HT1080 (cell line): ENCODE results near the gene ID1. TPM values are rescaled to one million over a fixed set of nuclear protein-coding genes. Genes with fewer than 3 reads are reported as not detected.
"Not testable (repeated sequence)": the region's sequence is repeated elsewhere in the genome, so short reads cannot be mapped to it uniquely, and the experiment has no call there.

ENCODE experiments used
- DNase-seq: peaks from one replicate; pipeline ENCODE4 v3.0.0-alpha.2; 2015; ENCODE audit warnings: low read depth
- total RNA-seq: library from RNA; depleted of rRNA; stranded (reverse); fragments of >200 nt; shearing (Covaris generic); gene quantifications from 2 replicates; pipeline ENCODE4 v1.2.3, GENCODE V29; 2014

Gene ID1
- total RNA-seq, 1 experiment from 2014 or later: 421 TPM

GRCh38 chr20:31572701-31573554, 32.2 kb upstream of the ID1 start:
- DNase-seq: peak; percentile 99

GRCh38 chr20:31573555-31574321, 31.4 kb upstream of the ID1 start:
- no peak for DNase-seq

- DNase-seq: not testable (repeated sequence)
Measured at GRCh38 chr20:31574986-31575385, 30.1 kb upstream of the ID1 start.

- no peak for DNase-seq
Measured at GRCh38 chr20:31576751-31577150, 28.3 kb upstream of the ID1 start.

GRCh38 chr20:31577194-31577593, 27.9 kb upstream of the ID1 start:
- no peak for DNase-seq

GRCh38 chr20:31578448-31579138, 26.5 kb upstream of the ID1 start:
- DNase-seq: no peak

GRCh38 chr20:31579245-31579644, 25.8 kb upstream of the ID1 start:
- DNase-seq: no peak

- DNase-seq: not testable (repeated sequence)
Measured at GRCh38 chr20:31579941-31580651, 25.0 kb upstream of the ID1 start.

GRCh38 chr20:31580706-31581105, 24.4 kb upstream of the ID1 start:
- DNase-seq: no peak

- no peak for DNase-seq
Measured at GRCh38 chr20:31581391-31581790, 23.7 kb upstream of the ID1 start.

- DNase-seq: no peak
Measured at GRCh38 chr20:31587545-31588389, 17.3 kb upstream of the ID1 start.

GRCh38 chr20:31590717-31591225, 14.3 kb upstream of the ID1 start:
- no peak for DNase-seq

- peak; percentile 100 for DNase-seq
Measured at GRCh38 chr20:31593221-31594001, 11.7 kb upstream of the ID1 start.

GRCh38 chr20:31594002-31594557, 11.0 kb upstream of the ID1 start:
- no peak for DNase-seq

GRCh38 chr20:31594558-31595379, 10.3 kb upstream of the ID1 start:
- DNase-seq: no peak

- DNase-seq: no peak
Measured at GRCh38 chr20:31595380-31595653, 9.8 kb upstream of the ID1 start.

- DNase-seq: peak; percentile 82
Measured at GRCh38 chr20:31595654-31596411, 9.3 kb upstream of the ID1 start.

GRCh38 chr20:31596412-31596715, 8.7 kb upstream of the ID1 start:
- DNase-seq: not testable (repeated sequence)
